OCI-LY7 (cell line): ENCODE data around the gene PSD2.

ENCODE experiments used
- CTCF ChIP-seq: fragments of 200-600 bp; sonication (generic); conservative IDR thresholded peaks from 2 replicates; pipeline ENCODE4 v1.5.1; 2014; ENCODE audit warnings: mild to moderate bottlenecking, antibody characterized with exemption, low read length, moderate library complexity, mixed read lengths
- EZH2phosphoT487 ChIP-seq: fragments of 200-600 bp; sonication (generic); IDR thresholded peaks from 2 replicates; pipeline ENCODE4 v1.6.1; 2018; ENCODE audit warnings: low read depth, borderline replicate concordance, mild to moderate bottlenecking, mixed run types, antibody characterized with exemption, low read length, moderate library complexity, mixed read lengths

- TF ChIP-seq EZH2phosphoT487, result no peak
- no peak for TF ChIP-seq CTCF
Observed at GRCh38 chr5:139758510-139759075, 37.0 kb upstream of the PSD2 start.
